CD1c-positive myeloid dendritic cell (primary cell): ENCODE results near the gene CPNE5.

Experiments
- DNase-seq: peaks from one replicate; pipeline ENCODE4 v3.0.0-alpha.2; 2016; ENCODE audit errors: extremely low spot score

Gene CPNE5

DNA sequence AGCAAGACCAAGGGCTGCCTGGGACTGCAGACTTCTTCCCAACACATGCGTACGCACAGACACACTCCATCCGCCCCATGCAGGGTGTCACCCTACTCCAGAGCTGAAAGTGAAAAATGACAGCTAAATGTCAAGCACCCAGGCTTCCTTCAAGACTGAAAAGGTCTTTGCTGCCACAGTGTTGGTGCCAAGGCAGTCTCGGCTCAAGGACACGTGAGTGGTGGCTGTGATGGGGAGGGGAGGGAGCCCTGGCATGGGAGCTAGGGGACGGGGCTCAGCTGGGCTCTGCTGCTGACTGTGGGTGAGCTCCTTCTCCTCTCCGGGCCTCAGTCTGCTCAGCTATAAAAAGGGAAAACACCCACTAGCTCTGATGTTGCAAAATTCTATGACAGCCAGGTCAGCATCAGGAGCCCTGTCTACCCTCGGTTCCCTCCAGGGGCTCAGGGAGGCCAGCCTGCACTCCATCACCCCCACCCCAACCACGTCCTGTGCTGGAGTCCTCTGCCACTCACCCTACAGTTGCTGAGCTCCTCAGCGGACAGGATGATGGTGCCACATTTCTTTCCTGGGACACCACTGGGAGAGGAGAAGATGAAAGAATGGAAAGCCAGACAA, 47.6 kb downstream of the CPNE5 start:
- DNase-seq, result no peak

DNA sequence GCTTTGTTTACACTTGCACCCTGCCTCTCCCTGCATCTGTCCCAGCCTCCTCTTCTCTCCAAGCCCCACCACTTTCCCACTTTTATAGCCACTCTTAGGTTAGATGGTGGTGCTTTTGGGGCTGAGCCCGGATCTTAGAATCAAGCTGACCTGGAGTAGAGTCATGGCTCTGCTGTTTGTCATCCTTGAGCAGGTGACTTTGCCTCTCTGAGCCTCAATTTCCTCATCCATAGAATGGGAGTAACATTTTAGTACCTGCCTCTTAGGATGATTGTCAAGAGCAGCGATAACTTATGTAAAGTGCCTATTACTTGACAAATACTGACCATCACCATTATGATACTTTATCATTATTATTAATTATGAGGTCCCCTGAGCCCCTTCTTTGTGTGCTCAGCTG, 48.2 kb downstream of the CPNE5 start:
- no peak for DNase-seq

DNA sequence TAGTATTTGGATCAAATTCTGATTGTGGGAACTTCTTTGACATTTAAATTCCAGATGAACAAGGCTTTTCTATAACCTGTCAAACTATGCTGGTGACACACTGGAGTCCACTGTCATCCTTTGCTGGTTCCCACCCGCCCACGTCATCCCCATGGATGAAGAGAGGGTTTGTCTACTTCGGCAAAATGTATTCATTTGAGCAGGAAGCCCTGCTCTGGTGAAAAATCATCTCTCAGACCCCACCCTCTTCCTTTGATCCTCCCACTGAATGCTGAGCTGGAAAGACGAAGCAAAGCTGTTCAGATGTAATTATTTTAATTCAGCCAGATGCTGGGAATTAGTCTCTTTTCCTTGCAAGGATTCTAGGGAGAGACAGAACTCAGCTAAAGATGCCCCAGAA, 50.5 kb downstream of the CPNE5 start:
- DNase-seq, result no peak

DNA sequence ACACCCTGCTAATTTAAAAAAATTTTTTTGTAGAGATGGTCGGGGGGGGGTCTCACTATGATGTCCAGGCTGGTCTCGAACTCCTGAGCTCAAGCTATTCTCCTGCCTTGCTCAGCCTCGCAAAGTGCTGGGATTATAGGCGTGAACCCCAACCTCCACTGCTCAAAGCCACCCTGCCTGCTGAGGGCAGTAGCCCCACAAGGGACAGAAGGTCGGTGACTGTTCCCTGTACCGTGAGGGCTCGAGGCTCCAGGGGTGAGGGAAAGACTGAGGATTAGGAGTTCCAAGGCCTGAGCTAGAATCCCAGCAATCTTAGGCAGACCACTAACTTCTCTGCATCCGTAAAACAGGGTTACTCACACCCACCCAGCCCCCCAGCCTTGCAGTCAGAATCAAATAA, 51.1 kb downstream of the CPNE5 start:
- DNase-seq, result no peak

DNA sequence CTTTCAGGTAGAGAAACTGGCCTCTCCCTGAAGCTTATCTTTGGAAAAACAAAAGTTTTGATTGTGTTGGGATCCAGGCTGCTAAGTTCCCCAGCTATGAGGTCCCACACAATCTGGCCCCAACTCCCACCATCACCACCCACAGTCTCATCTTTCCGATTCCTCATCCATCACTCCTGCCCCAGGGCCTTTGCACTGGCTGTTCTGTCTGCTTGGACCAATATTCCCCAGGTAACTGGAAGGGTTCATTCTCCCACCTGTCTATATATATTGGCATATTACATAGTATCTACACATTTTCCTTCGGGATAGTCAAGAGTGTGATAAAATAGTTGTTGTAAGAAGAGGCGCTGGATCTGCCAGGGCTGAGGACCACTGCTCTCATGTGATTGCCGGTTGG, 52.0 kb downstream of the CPNE5 start:
- DNase-seq, result no peak

DNA sequence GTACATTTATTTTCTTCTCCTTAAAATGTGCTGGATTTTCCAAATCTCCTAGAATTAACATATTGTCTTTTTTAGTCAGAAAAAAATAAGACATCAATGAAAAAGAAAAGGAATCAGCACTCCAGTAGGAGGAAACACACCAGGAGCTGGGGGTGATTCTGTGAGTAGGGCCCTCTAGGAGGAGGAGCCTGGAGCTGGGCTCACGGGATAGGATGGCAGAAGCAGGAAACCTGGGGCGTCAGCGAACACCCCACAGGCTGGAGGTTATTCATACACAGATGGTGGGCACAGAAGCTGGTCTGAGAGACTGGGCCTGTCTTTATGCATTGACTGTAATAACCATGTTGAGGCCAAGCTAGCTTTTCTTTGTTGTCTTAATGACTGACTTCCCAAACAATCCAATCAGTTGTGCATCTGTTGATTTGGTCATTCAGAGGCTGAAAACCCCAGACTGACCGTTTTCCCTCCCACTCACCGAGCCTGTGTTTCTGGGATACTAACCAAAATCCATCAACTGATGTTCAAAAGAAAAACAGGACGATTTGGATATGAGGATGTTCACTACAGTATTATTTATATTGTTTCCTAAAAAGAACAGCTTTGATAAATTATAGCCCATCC, 53.1 kb downstream of the CPNE5 start:
- no peak for DNase-seq

DNA sequence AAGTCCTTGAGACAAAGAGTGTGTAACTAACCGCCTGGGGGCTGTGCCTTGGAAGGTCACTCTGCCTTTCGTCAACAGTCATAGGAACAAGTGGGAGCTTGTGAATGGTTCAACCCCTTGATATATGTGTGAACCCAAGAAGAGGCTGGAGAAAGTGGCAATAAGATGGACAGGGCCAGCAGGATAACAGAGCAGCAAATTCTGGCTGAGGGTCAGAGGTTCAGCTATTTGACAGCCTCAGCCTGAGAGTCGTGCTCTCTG, 54.9 kb downstream of the CPNE5 start:
- no peak for DNase-seq

DNA sequence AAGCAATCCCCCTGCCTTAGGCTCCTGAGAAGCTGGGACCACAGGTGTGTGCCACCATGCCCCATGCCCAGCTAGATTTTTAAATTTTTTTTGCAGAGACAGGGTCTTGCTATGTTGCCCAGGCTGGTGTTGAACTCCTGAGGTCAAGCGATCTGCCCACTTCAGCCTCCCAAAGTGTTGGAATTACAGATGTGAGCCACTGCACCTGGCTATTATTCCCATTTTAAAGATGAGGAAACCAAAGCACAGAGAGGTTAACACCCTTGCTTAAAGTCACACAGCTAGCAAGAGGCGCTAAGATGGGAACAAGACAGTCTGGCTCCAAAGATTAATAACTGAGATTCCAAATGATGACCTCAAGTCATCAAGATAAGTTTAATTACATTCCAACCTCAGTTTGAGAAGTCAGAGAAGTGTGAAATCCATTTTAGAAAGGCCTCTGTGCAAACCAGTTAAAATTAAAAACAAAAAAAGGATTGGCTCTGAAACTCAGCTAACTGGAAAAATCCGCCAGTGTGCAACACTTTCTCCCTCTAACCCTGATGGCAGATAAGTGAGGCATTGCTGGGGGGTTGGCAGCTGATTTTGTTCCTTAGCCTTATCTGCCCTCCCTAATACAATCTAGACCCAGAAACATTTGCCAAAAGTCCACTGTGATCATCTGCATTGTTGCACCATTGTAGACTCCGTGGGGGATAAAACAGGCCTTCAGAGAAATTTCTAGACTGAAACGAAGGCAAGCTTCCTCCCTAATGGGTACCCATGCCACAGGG, 55.5 kb downstream of the CPNE5 start:
- DNase-seq, result no peak

DNA sequence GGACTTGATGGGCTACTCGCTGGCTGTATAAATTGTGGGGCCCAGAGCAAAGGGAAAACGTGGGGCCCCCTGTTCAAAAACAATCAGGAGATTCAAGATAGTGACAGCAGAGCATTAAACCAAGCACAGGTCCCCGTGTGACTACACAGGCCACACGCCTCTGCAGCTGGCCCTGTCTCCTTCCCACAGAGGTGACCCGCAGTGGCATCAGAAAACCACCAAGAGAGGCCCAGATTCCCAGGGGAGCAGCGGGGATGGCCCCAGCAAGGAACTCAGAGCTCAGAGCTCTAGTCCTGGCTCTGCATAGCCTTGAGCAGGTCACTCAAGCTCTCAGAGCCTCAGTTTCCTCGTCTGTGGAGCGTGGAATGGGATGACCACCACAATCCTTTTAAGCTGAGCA, 57.6 kb downstream of the CPNE5 start:
- DNase-seq, result no peak

DNA sequence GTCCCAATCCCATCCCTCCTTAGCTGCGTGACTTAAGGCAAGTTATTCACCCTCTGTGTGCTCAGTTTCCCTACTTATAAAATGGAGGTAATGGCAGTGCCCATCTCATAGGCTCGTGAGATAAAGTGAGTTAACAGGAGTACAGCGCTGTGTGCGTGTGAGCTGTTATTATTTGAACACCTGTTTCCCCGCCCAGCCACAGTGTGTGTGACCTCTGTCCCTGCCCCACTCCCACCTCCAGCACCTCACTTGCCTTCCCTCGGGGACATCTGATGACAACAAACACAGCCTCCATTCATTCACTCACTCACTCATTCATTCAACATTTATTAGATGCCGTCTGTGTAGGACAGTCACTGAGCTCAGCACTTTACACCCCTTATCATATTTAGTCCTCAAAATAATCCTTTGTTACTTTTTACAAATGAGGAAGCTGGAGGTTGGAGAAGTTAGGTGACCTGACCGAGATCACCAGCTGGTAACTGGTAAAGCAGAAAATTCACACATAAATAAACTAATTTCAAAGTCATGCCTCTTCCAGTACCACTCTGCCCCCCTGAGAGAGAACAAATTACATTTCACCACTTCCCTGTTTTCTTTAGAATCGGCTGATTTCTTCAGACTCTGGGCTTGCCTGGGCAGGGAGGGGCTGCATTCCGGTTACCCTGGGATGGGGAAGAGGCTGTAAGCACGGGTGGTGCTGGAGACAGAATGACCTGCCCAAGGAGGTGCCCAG, 58.6 kb downstream of the CPNE5 start:
- DNase-seq, result peak; percentile 55

DNA sequence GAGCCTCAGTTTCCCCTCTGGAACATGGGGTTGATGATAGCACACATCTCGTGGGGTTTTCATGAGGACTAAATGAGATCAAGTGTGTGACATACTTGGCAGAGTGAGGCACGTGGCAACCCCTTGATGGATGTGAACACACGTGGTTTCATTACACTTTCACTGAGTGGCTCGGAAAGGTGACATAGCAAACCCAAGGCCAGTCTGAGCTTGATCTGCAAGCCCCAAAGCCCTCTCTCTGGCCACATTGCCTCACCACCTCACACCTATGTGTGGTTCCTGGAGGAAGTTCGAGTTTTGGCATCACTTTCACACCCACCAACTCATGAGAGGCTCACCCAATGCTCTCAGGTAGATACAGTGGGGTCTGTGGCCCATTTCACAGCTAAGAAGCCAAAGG, 60.0 kb downstream of the CPNE5 start:
- DNase-seq, result no peak

DNA sequence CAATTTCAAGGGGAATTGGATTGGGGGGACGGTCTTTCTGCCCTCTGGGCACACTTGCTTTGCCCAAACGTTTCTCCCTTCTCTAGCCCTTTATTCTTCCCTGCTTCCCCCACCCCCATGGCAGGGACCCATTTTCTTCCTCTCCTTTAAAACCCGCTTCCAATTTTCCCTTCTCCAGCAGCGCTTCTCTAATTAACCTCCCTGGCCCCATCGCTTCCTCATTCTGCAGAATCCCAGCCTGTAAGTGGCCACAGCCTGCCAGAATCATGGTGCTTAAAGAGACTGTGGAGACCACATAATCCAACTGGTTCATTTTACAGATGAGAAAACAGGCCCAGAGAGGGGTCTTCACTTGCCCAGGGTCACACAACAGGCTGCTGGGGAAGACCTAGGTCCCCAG, 61.4 kb downstream of the CPNE5 start:
- peak; percentile 67 for DNase-seq

DNA sequence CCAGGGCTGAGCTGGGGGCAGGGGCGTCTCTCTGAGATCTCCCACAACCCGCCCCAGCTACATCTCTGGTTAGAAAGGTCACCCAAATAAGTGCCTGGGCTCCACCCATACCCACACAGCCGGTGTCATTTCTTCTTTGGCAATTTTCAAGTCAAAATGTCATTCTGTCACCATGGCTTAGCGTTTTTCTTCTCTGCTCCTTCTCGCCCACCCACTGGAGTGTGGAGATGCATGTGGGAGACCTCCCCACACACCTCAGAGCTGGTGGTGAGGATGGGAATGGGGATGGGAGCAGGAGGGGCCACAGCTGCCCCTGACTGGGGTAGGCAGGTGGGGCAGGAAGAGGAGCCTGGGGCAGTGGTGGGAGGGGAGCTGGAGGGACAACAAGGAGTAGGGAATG, 63.1 kb downstream of the CPNE5 start:
- no peak for DNase-seq

DNA sequence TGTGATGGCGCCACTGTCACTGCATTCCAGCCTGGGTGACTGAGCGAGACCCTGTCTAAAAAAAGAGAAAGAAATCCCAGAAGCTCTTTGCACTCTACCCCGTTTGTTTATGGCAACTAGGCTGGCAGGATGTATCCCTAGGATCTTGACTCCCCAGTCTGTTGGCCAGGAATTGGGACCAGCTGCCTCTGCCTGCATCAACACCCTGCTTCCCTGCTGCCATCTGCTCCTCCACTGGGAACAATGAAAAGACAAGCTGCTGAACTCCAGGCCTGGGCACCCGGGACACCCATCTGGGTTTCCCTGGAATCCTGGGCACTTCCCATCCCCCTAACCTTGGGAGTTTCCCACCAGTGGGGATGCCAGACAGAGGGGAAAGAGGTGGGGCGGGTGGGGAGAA, 64.9 kb downstream of the CPNE5 start:
- no peak for DNase-seq

DNA sequence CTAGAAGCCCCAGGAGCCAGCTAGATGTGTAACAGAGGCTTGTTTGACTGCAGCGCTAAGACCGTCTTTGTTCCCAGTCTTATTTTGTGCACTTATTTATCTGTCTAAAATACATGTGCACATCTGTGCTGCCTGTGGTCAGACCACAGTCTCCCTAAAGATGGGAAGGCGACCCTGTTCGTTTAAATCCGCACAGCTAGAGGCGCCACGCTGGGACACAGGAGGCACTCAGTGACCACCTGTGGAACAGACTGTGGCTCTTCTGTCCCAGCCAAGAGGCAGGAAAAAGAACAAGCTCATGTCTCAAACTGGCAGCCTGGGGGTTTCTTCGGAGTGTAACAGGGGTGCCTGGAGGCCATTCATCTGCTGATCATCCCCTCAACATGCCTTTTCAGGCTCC, 66.8 kb downstream of the CPNE5 start:
- DNase-seq, result no peak

DNA sequence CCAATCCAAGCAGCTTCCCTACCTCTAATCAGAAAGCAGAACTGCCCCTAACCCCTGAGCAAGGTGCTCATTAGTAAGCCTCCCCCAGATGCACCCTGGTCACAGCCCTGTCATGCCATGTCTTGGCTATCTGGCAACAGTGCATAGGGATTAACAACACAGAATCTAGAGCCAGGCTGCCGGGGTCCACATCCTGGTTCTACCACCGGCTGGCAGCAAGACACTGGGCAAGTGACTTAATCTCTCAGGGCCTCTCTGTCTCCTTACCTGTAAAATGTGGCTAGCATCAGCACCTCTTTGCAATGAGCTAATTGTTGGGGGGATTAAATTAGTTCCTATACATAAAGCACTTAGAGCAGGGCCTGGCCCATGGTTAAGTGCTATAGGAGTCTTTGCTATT, 68.1 kb downstream of the CPNE5 start:
- DNase-seq, result no peak

DNA sequence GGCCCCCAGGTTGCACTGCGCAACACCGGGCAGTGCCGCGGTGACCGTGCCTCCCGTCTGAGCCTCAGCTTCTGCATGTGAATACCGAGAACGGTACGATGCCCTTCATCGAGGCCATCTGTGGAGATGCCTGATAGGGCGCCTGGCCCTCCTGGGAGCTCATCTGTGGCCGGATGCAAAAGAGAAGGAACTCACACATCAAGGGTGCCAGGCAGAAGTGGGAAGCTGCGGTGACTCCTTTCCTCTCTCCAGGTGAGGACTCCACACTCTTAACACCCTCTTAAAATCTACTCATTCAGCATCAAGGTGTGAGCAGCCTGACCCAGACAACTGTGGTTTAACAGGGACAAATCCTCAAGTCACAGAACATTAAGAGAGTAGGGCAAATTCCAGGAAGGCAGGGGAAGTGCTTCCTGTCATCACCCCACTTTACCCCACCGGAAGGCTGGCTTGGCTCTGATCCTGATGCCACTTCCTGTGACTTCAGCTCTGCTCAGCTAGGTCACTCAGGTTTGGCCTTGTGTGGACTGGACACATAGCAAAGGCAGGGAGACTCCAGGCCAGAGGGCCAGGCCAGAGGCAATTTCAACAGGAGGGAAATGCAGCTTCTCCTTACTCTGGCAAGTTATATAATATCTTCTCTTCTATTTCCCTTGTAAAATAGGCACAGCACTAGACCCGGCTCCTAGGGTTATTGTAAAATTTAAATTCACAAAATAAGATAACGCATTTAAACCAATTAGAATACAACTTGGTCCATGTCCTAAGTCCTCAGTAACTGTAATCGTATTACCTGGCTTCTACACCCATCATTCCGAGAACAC, 69.4 kb downstream of the CPNE5 start:
- no peak for DNase-seq

DNA sequence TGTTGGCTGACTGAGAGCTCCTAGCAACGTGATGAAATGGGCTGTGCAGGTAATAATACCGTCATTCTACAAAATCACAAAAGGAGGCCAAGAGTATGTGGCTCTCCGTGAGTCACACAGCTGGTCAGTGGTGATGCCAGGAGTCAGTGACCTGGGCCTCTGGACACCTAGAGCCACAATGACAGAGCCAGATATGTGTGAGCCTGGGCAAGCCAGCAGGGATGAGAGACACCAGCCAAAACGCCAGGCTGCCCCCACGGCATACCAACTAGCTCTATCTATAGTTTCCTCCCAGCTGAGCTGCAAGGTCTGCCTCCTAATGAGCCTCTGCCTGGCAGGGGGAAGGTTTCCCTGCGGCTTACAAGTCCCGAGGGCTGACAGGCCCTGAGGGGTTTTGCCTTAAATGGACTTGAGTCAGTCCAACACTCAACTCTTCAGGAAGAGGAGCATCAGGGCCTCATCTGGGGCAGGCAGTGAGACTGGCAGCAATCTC, 70.0 kb downstream of the CPNE5 start:
- DNase-seq, result no peak

DNA sequence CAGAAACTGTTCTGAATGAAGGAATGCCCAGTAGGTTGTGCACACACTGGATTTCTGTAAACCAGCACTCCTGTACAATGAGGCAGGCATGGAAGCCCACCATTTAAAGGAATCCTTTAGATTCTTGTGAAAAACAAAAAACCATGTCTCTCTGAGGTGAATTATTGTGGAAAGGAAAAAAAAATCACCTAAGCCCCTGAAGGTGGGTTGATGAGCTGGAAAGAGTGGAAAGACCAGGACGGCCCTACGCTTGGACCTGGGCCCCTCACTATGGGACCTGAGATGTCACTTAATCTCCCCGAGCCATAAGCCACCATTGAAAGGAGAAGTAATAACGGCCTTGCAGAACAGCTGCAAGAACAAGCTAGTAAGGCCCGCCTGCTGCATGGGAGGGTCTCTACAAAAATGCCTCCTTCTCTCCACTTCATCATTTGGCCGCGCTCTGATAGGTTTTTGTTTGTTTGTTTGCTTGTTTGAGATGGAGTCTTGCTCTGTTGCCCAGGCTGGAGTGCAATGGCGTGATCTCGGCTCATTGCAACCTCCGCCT, 72.8 kb downstream of the CPNE5 start:
- DNase-seq, result no peak

DNA sequence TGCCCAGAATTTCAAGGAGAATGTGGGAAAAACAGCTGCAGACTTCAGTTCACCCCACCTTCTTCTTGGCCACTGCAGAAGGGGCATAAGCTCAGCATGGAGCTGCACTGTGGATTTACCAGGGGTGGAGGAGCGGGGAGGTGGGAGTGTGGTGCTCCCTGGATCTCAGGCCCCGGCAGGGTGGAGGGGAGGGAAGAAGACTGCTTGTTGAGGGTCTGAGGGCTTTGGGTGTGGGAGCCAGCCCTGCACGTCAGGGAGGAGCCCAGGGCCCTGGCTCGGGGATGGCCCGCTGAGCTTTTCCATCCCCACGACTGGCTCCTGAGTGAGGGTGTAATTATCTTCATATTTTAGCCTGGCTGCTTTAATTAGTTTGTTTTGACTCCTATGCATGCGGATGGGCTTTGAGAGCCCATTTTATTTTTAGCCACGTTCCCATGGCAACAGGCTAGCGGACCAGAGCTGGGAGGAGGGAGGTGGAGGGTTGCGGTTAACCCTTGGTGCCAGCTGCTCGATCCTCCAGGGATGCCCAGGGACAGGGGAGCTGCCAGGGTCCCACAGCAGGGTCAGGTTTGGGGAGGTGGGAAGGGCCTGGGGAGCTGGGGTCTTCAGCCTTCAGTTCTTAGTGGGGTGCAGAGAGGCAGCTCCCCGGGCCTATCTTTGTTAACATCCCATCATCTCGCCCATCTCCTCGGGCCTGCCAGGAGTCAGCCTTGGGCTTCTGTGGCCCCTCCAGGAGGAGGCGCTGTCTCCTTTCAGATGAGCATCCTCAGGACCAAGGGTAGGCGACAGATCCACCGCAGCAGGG, 73.4 kb downstream of the CPNE5 start:
- peak; percentile 89 for DNase-seq

DNA sequence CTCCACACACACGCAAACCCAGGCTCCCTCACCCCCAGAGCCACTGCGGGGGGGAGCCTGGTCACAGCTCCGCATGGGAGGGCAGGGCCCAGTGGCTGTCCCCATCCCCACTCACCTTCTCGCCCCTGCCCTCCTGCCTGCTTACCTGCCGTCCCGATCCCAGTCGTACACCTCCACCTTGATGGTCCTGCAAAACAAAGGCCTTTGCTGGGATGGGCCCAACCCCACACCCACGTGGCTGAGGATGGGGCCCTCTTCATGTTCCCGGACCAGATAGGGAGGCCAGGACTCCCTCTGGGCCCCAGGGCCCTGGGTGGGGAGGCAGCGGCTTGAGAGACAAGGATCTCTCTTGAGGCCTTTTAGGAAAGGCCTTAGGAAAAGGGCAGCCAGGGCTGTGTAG, 74.1 kb downstream of the CPNE5 start:
- no peak for DNase-seq
